GM12801 (cell line): ENCODE measurements around the gene GKN1.

Experiments used
- TF ChIP-seq, protein P1 (sequence below): IDR thresholded peaks from one replicate; pipeline ENCODE4 v1.5.1; 2011; ENCODE audit warnings: control low read depth; ENCODE audit not compliant: insufficient read length; ENCODE audit errors: extremely low read depth

The GKN1 gene

DNA sequence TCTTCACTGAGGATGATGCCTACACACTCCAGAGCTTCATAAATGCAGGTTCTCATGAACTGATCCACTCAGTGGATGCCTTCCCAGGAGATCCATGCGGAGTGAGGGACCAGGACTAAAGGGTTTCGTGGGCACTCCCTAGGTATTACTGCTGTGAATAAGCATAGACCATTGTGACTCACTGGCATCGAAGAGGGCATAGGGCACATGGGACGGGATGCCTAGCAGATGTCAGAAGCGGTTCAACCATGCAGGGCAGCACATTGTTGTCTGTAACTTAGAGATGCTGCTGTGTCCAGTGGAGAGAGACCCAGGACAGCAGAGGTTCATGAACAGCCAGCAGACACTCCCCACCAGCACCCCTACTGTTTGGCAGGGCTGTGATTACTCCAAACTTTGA is 39.0 kb upstream of the GKN1 start:
- TF ChIP-seq, protein P1, sequence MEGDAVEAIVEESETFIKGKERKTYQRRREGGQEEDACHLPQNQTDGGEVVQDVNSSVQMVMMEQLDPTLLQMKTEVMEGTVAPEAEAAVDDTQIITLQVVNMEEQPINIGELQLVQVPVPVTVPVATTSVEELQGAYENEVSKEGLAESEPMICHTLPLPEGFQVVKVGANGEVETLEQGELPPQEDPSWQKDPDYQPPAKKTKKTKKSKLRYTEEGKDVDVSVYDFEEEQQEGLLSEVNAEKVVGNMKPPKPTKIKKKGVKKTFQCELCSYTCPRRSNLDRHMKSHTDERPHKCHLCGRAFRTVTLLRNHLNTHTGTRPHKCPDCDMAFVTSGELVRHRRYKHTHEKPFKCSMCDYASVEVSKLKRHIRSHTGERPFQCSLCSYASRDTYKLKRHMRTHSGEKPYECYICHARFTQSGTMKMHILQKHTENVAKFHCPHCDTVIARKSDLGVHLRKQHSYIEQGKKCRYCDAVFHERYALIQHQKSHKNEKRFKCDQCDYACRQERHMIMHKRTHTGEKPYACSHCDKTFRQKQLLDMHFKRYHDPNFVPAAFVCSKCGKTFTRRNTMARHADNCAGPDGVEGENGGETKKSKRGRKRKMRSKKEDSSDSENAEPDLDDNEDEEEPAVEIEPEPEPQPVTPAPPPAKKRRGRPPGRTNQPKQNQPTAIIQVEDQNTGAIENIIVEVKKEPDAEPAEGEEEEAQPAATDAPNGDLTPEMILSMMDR = no peak

DNA sequence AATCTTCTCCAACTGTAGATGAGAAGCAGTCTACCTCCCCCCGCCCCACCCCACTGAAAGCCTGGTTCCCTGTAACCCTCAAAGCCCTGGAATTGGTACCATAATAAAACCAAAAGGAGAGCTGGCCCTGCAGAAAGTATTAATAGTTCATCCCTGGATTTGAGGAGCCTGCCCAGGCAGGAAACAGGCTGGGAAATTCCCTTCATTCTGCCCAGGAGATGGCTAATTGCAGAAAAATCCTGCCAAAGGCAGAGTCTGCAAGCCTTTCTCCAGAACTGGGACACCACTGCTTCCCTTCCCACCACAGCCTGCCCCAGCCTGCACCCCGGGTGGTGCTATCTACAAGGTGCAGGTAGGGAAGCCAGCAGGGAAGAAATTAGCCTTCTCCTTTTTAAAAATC is 38.0 kb upstream of the GKN1 start:
- TF ChIP-seq, protein P1 = no peak

DNA sequence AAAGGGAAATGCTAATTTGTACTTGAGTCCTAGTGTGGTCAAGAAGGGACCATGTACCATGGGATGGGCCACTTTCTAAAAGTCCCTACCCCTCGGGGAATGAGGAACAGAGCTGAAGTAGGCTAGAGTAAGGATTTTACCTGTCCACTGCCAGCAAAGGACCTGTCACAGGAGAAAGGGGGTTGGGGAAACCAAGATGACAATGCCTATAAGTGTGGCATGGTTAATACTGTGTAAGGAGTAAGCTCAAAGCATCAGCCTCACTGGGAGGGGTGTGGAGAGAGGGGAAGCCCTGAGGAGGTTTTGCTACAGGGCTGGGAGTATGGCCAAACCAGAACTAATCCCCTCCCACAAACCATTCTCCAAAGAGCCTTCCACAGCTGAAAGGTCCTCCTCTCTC is 37.5 kb upstream of the GKN1 start:
- TF ChIP-seq, protein P1 = no peak

DNA sequence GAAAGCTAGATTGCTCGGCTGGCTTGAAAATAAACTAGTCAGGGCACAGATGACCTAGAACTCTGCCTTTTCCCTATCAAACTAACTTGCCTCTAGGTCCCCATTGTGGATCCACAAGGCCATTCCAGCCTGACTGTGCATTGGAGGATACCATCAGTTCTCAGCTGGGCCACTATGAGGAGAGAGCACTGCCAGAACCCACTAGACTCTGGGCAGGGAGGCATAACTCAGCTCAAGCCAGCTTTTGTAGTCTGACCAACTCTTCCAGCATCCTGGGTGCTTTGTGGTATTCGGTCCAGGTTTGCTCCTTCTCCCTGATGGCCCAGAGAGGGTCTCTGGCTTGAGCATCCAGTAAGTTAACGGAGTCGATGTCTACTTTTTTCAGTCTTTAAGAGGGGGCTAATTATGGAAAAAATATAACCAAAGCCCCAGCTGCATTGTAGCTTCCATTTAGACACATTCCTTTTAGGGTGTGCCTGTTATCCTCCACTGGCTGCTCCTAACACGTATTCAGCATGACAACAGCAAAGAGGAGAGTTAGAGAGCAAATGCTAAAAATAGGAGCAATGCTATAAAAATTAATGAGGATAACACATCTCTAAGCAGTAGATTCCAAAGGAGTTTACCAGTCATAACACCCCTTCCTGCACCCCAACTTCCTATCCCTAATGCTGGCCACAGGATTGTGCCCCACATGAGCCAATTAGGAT is 36.9 kb upstream of the GKN1 start:
- TF ChIP-seq, protein P1 = no peak

DNA sequence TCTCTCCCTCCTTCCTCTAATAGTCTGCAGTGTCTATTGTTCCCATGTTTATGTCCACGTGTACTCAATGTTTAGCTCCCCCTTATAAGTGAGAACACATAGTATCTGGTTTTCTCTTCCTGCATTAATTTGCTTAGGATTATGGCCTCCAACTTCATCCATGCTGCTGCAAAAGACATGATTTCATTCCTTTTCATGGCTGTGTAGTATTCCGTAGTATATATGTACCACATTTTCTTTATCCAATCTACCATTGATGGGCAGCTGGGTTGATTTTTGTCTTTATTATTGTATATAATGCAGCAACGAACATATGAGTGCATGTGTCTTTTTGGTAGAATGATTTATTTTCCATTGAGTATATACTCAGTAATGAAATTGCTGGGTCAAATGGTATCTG is 35.5 kb upstream of the GKN1 start:
- TF ChIP-seq, protein P1 = no peak

DNA sequence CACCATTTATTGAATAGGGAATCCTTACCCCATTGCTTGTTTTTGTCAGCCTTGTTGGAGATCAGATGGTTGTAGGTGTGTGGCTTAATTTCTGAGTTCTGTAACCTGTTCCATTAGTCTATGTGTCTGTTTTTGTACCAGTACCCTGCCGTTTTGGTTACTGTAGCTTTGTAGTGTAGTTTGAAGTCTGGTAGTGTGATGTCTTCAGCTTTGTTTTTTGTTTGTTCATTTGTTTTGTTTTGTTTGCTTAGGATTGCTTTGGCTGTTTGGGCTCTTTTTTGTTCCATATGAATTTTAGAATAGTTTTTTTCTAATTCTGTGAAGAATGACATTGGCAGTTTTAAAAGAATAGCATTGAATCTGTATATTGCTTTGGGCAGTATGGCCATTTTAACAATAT is 34.5 kb upstream of the GKN1 start:
- TF ChIP-seq, protein P1 = no peak

DNA sequence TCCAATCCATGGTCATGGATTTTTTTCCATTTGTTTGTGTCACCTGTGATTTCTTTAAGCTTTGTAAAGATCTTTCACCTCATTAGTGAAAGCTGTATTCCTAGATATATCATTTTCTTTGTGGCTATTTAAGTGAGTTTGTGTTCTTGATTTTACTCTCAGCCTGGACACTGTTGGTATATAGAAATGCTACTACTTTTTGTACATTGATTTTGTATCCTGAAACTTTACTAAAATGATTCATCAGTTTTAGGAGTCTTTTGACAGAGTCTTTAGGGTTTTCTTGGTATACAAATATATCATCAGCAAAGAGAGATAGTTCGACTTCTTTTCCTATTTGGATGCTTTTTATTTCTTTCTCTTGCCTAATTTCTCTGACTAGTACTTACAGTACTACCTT is 34.1 kb upstream of the GKN1 start:
- TF ChIP-seq, protein P1 = no peak
